Lower leg skin (tissue), 3 donors: ENCODE measurements around the gene FCF1.

Experiments used
- POLR2A ChIP-seq, 2 donors: fragments of 450-650 bp; IDR thresholded peaks; one replicate each; pipeline ENCODE4 v1.6.1; 2016 to 2017; ENCODE audit warnings: antibody characterized with exemption in 2 of 2, mild to moderate bottlenecking in 1 of 2, moderate library complexity in 1 of 2
- TF ChIP-seq, protein P1 (sequence below), 3 donors: fragments of 450-650 bp; IDR thresholded peaks; one replicate each; pipeline ENCODE4 v1.5.1; 2016; ENCODE audit warnings: antibody characterized with exemption in 3 of 3, mild to moderate bottlenecking in 3 of 3, moderate library complexity in 2 of 3

DNA sequence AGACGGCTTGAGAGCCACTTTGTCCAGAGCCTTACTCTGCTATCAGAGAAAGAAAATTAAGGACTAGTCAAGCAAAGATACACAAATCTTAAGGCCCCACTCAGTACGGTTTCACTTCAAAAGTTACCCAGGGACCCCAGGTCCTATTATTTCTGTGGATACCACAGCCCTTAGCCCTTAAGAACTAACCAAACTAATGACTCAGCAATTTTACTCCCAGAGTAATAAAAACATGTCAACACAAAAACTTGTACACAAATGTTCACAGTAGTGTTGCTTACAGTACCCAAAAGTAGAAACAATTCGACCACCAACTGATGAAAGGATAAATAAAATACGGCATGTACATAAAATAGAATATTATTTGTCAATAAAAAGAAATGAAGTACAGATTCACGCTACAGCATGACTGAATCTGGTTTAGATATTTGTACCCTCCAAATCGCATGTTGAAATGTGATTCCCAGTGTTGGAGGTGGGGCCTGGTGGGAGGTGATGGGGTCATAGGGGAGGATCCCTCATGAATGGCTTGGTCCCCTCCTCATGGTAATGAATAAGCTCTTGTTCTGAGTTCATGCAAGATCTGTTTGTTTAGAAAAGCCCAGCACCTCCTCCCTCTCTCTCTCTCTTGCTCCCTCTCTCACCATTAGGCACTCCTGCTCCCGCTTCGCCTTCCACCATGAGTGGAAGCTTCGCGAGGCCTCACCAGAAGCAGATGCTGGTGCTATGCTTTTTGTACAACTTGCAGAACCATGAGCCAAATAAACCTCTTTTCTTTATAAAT, 30.6 kb upstream of the FCF1 start:
- TF ChIP-seq, protein P1, sequence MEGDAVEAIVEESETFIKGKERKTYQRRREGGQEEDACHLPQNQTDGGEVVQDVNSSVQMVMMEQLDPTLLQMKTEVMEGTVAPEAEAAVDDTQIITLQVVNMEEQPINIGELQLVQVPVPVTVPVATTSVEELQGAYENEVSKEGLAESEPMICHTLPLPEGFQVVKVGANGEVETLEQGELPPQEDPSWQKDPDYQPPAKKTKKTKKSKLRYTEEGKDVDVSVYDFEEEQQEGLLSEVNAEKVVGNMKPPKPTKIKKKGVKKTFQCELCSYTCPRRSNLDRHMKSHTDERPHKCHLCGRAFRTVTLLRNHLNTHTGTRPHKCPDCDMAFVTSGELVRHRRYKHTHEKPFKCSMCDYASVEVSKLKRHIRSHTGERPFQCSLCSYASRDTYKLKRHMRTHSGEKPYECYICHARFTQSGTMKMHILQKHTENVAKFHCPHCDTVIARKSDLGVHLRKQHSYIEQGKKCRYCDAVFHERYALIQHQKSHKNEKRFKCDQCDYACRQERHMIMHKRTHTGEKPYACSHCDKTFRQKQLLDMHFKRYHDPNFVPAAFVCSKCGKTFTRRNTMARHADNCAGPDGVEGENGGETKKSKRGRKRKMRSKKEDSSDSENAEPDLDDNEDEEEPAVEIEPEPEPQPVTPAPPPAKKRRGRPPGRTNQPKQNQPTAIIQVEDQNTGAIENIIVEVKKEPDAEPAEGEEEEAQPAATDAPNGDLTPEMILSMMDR (IDR thresholded peaks at IDR 0.05), result no peak
- TF ChIP-seq POLR2A (IDR thresholded peaks at IDR 0.05), result no peak
